NT2/D1 (cell line): ENCODE results near the gene ARHGAP45.
A peak's percentile ranks its signal among the peaks of the same experiment; 100 is the strongest.

Experiments used
- DNase-seq: peaks from one replicate; pipeline ENCODE4 v3.0.0-alpha.2; 2011; ENCODE audit warnings: low read depth, low spot score
- H3K27me3 ChIP-seq: 2 replicates; pipeline ENCODE4 v1.6.0; 2011; ENCODE audit warnings: mild to moderate bottlenecking; ENCODE audit not compliant: insufficient read length, insufficient read depth
- H3K36me3 ChIP-seq: 2 replicates; pipeline ENCODE4 v1.6.1; 2011; ENCODE audit warnings: mild to moderate bottlenecking, low read length, mixed read lengths; ENCODE audit not compliant: insufficient read depth, insufficient read length
- H3K4me1 ChIP-seq: 2 replicates; pipeline ENCODE4 v1.5.1; 2011; ENCODE audit not compliant: insufficient read depth, insufficient read length
- H3K4me3 ChIP-seq: 2 replicates; pipeline ENCODE4 v1.5.1; 2011; ENCODE audit warnings: low read depth; ENCODE audit not compliant: insufficient read length
- H3K9ac ChIP-seq: 2 replicates; pipeline ENCODE4 v1.6.0; 2011; ENCODE audit warnings: low read depth; ENCODE audit not compliant: insufficient read length
- H3K9me3 ChIP-seq: 2 replicates; pipeline ENCODE4 v1.5.1; 2011; ENCODE audit warnings: mild to moderate bottlenecking, low read length; ENCODE audit not compliant: insufficient read depth
- SUZ12 ChIP-seq: IDR thresholded peaks from 2 replicates; pipeline ENCODE4 v1.6.1; 2011; ENCODE audit not compliant: insufficient read length, insufficient read depth; ENCODE audit errors: extremely low read depth
- YY1 ChIP-seq: IDR thresholded peaks from 2 replicates; pipeline ENCODE4 v1.6.1; 2011; ENCODE audit not compliant: insufficient read length, insufficient read depth
- ZNF274 ChIP-seq: IDR thresholded peaks from 2 replicates; pipeline ENCODE4 v1.6.1; 2011; ENCODE audit warnings: mild to moderate bottlenecking, low read depth, low read length

The ARHGAP45 gene

GRCh38 chr19:1039646-1040475 lies 27.1 kb upstream of the ARHGAP45 start, which contains the start of gene ABCA7:
Gene ABCA7 (plus strand): TSS chr19:1040107. CDS start chr19:1041362, 1,255 bp downstream.
- Histone ChIP-seq H3K4me3 (peak within 1 kb of the TSS; percentile 89), H3K36me3 (peaks cover 47% of the 10 kb centered on the region), H3K9me3 (no peaks in the 10 kb centered on the region), H3K9ac (peak within 1 kb of the TSS; percentile 93), H3K4me1 (peaks cover 22% of the 10 kb centered on the region), H3K27me3 (no peaks in the 10 kb centered on the region)
- TF ChIP-seq SUZ12 = no peak
- TF ChIP-seq ZNF274 = no peak
- TF ChIP-seq YY1 = no peak
- DNase-seq = peak; percentile 98

GRCh38 chr19:1040476-1041271 lies 26.3 kb upstream of the ARHGAP45 start:
- peaks cover 22% of the 10 kb centered on the region for H3K4me1 ChIP-seq
- no peaks in the 10 kb centered on the region for H3K27me3 ChIP-seq
- H3K9ac ChIP-seq = peak overlapping the region; percentile 93
- no peaks in the 10 kb centered on the region; the same call in 1 of the 2 replicates for H3K9me3 ChIP-seq
- peak; percentile 92 for DNase-seq
- H3K36me3 ChIP-seq = peaks cover 41% of the 10 kb centered on the region
- H3K4me3 ChIP-seq = peak overlapping the region; percentile 89
- no peak for TF ChIP-seq SUZ12
- TF ChIP-seq ZNF274 = no peak
- TF ChIP-seq YY1 = no peak

GRCh38 chr19:1041272-1041834 lies 25.6 kb upstream of the ARHGAP45 start:
- peak overlapping the region; percentile 89 for H3K4me3 ChIP-seq
- no peak for DNase-seq

GRCh38 chr19:1041835-1042685 lies 24.9 kb upstream of the ARHGAP45 start:
- no peak overlapping the region for H3K9ac ChIP-seq
- H3K9me3 ChIP-seq = no peaks in the 10 kb centered on the region; the same call in 1 of the 2 replicates
- H3K4me3 ChIP-seq = no peak overlapping the region
- TF ChIP-seq SUZ12 (no peak), ZNF274 (no peak), YY1 (no peak)
- H3K36me3 ChIP-seq = peaks cover 29% of the 10 kb centered on the region
- peaks cover 22% of the 10 kb centered on the region for H3K4me1 ChIP-seq
- DNase-seq = no peak
- no peaks in the 10 kb centered on the region for H3K27me3 ChIP-seq

More at GRCh38 chr19:1041272-1041834, 25.6 kb upstream of the ARHGAP45 start:
- Histone ChIP-seq H3K36me3 (peaks cover 35% of the 10 kb centered on the region), H3K9ac (peak overlapping the region; percentile 23), H3K27me3 (no peaks in the 10 kb centered on the region), H3K4me1 (peaks cover 22% of the 10 kb centered on the region), H3K9me3 (no peaks in the 10 kb centered on the region; the same call in 1 of the 2 replicates)
- no peak for TF ChIP-seq YY1
- TF ChIP-seq ZNF274 = no peak
- TF ChIP-seq SUZ12 = no peak

GRCh38 chr19:1042689-1043511 lies 24.1 kb upstream of the ARHGAP45 start:
- DNase-seq = no peak
- peaks cover 23% of the 10 kb centered on the region for H3K36me3 ChIP-seq
- TF ChIP-seq ZNF274 (no peak), YY1 (no peak), SUZ12 (no peak)
- H3K27me3 ChIP-seq = no peaks in the 10 kb centered on the region
- H3K4me1 ChIP-seq = peaks cover 20% of the 10 kb centered on the region
- H3K9me3 ChIP-seq = no peaks in the 10 kb centered on the region; the same call in 1 of the 2 replicates
- H3K9ac ChIP-seq = no peak overlapping the region
- H3K4me3 ChIP-seq = no peak overlapping the region

GRCh38 chr19:1045247-1045603 lies 21.7 kb upstream of the ARHGAP45 start:
- H3K4me1 ChIP-seq = peaks cover 14% of the 10 kb centered on the region
- DNase-seq = no peak

More at GRCh38 chr19:1045247-1045603, 21.7 kb upstream of the ARHGAP45 start:
- Histone ChIP-seq H3K9me3 (no peaks in the 10 kb centered on the region; the same call in 1 of the 2 replicates), H3K4me3 (no peak overlapping the region), H3K27me3 (no peaks in the 10 kb centered on the region), H3K9ac (no peak overlapping the region), H3K36me3 (peaks cover 8% of the 10 kb centered on the region)
- TF ChIP-seq YY1 = no peak
- no peak for TF ChIP-seq ZNF274
- no peak for TF ChIP-seq SUZ12
